ENCODE data around the gene KCNK10. TPM values are rescaled to one million over a fixed set of nuclear protein-coding genes. Genes with fewer than 3 reads are reported as not detected.

The KCNK10 gene
- total RNA-seq, 4 donors from 2014 or later, result 0.02 TPM; not detected in 3

- 56 to 57% methylated on average over 9 of the region's 9 CpGs for WGBS, 2 donors
- no peak overlapping the region for H3K4me3 ChIP-seq (ENCODE audit: low read depth, poor library complexity, severe bottlenecking)
- DNase-seq (ENCODE audit: low spot score in 2 of 2), result no peak
- intact Hi-C loops (cut with DNase I; ENCODE audit: low total_unique reads), result no loop called here
- no peak for TF ChIP-seq POLR2A (IDR thresholded peaks at IDR 0.05)
- TF ChIP-seq CTCF (IDR thresholded peaks at IDR 0.05), result no peak
These were observed 104.8 kb downstream of the KCNK10 start for GRCh38 chr14:88218119-88218915.

- intact Hi-C loops (cut with DNase I; ENCODE audit: low total_unique reads), result no loop called here
- no peak overlapping the region for H3K4me3 ChIP-seq (ENCODE audit: low read depth, poor library complexity, severe bottlenecking)
- no peak for TF ChIP-seq CTCF (IDR thresholded peaks at IDR 0.05)
- TF ChIP-seq POLR2A (IDR thresholded peaks at IDR 0.05), result no peak
These were observed 110.4 kb downstream of the KCNK10 start for GRCh38 chr14:88212691-88213090.

GRCh38 chr14:88210426-88210825, 112.6 kb downstream of the KCNK10 start:
- 67 to 70% methylated on average over 8 of the region's 8 CpGs for WGBS, 2 donors

More at GRCh38 chr14:88212691-88213090, 110.4 kb downstream of the KCNK10 start:
- no peak for DNase-seq (ENCODE audit: low spot score in 2 of 2)

GRCh38 chr14:88209273-88209672, 113.8 kb downstream of the KCNK10 start:
- no peak for DNase-seq (ENCODE audit: low spot score in 2 of 2)
- WGBS, 2 donors, result 64 to 80% methylated on average over 17 of the region's 17 CpGs
- TF ChIP-seq POLR2A (IDR thresholded peaks at IDR 0.05) (no peak), CTCF (IDR thresholded peaks at IDR 0.05) (no peak)
- H3K4me3 ChIP-seq (ENCODE audit: low read depth, poor library complexity, severe bottlenecking), result no peak overlapping the region
- intact Hi-C loops (cut with DNase I; ENCODE audit: low total_unique reads), result no loop called here

More at GRCh38 chr14:88210426-88210825, 112.6 kb downstream of the KCNK10 start:
- TF ChIP-seq POLR2A (IDR thresholded peaks at IDR 0.05) (no peak), CTCF (IDR thresholded peaks at IDR 0.05) (no peak)
- intact Hi-C loops (cut with DNase I; ENCODE audit: low total_unique reads), result no loop called here
- DNase-seq (ENCODE audit: low spot score in 2 of 2), result no peak
- H3K4me3 ChIP-seq (ENCODE audit: low read depth, poor library complexity, severe bottlenecking), result no peak overlapping the region

- no peak for TF ChIP-seq POLR2A (IDR thresholded peaks at IDR 0.05)
- no peak overlapping the region for H3K4me3 ChIP-seq (ENCODE audit: low read depth, poor library complexity, severe bottlenecking)
- 62 to 63% methylated on average over 5 of the region's 5 CpGs for WGBS, 2 donors
- DNase-seq (ENCODE audit: low spot score in 2 of 2), result no peak
- intact Hi-C loops (cut with DNase I; ENCODE audit: low total_unique reads), result no loop called here
These were observed 114.2 kb downstream of the KCNK10 start for GRCh38 chr14:88208858-88209257.

- intact Hi-C loops (cut with DNase I; ENCODE audit: low total_unique reads), result no loop called here
These were observed 118.8 kb downstream of the KCNK10 start for GRCh38 chr14:88204221-88204620.

More at GRCh38 chr14:88204221-88204620, 118.8 kb downstream of the KCNK10 start:
- TF ChIP-seq POLR2A (IDR thresholded peaks at IDR 0.05), result no peak
- no peak for TF ChIP-seq CTCF (IDR thresholded peaks at IDR 0.05)
- no peak for DNase-seq (ENCODE audit: low spot score in 2 of 2)
- no peak overlapping the region for H3K4me3 ChIP-seq (ENCODE audit: low read depth, poor library complexity, severe bottlenecking)
- 60 to 62% methylated on average over 4 of the region's 4 CpGs for WGBS, 2 donors

Data from lower leg skin (tissue), 4 donors.